ENCODE data around the gene NEAT1.
A peak's percentile ranks its signal among the peaks of the same experiment; 100 is the strongest.

NEAT1 gene

DNA sequence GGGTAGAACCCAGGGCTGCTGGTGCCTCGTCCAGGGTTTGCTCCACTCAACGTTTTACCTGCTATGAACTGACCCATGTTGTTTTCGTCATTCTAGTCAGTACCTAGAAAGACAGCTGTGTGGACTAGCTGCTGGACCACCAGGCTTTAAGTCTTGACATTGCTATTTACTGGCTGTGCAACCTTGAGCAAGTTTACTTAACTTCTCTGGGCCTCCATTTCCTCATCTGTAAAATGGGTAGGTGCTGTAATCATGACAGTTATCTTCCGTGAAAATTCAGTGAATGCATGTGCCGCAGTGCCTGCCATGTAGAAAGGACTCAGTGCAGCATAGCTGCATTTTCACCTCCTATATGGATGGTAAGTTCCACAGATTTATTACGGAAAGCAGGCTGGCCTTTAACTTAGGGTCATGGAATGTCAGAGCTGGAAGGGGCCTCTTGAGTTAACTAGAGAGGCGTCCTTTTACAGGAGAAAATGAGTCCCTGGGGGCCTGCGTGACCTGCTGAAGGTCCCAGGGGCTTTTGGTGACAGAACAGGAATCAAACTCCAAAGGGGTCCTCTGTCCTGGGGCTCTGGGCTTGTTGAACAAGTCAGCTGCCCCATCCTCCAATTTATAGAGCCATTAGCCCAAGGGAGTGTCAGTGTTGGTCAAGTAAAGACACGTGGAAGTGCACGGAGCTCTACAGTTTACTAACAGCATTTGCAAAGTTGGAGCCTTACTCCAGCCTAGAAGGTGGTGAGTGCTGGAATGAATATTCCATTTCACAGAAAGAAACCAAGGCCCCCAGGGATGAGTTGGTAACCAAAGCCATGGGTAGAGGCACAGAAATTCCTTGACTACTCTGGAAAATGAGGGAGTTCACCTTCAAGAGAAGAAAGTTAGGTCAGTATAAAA is 64.2 kb downstream of the NEAT1 start:
- POLR2A ChIA-PET: interaction anchor here (0.6 to 29.4 kb wide), 7 partner anchors 12 to 372 kb away, joined by 3 to 1783 read pairs (median 6); partner anchors contain the start of genes MALAT1 and NEAT1
- no peak for TF ChIP-seq ELF4 (IDR thresholded peaks at IDR 0.05)
- 0 out of 2 replicates have a peak, but pooled peaks have one; percentile 11 for TF ChIP-seq L3MBTL2 (conservative IDR thresholded peaks at IDR 0.05)

DNA sequence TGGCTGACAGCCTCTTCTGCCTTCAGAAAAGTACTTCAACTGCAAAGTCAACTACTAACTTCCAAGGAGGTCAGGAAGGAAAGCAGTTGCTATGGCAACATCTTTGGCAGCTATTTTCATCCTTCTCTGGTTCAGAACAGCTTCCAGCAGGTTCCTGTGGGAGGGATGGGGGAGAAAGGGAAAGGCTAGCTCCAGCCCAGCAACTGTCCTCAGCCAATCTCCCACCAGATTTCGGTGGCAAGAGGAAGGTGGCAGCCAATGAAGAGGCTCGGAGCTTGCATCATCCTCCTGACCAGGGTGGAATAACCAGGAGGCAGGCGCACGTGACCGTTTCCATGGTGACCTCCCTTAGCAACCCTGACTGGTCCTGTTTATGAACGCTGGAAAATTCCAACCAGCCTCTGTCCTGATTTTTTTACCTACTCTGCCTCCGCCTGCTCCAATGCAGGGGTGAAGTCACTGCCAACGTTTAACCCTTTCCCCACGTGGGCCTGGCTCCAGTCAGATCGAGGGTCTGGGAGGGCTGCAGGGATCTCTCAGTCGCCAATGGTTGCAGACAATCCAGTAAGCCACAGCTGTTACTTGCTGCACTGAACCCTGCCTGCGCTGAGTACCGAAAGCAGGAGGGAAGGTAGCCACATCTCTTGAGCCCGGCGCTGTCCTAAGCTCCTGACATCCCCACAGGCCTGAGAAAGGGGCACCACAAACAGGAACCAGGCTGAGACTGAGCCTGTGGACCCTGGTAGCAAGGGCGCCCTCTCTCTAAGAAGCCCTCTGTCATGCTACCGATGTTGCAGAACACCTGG is 65.1 kb downstream of the NEAT1 start:
- POLR2A ChIA-PET: interaction anchor here (0.8 to 29.4 kb wide), 8 partner anchors 13 to 371 kb away, joined by 3 to 1783 read pairs (median 5); partner anchors contain the start of genes MALAT1, NEAT1 and SCYL1
- TF ChIP-seq, protein P1, sequence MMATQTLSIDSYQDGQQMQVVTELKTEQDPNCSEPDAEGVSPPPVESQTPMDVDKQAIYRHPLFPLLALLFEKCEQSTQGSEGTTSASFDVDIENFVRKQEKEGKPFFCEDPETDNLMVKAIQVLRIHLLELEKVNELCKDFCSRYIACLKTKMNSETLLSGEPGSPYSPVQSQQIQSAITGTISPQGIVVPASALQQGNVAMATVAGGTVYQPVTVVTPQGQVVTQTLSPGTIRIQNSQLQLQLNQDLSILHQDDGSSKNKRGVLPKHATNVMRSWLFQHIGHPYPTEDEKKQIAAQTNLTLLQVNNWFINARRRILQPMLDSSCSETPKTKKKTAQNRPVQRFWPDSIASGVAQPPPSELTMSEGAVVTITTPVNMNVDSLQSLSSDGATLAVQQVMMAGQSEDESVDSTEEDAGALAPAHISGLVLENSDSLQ (IDR thresholded peaks at IDR 0.05): peak; percentile 35; the same call in 1 of the 2 replicates
- TF ChIP-seq NFRKB (IDR thresholded peaks at IDR 0.05): no peak
- TF ChIP-seq ZNF384 (IDR thresholded peaks at IDR 0.05): peak; percentile 80
- CTCF ChIA-PET: interaction anchor here (1.0 to 3.2 kb wide), 5 partner anchors 8 to 172 kb away, joined by 3 to 13 read pairs (median 4); no protein-coding TSS in a partner anchor
- DNase-seq (ENCODE audit: extremely low spot score): peak; percentile 94

More for the DNA sequence above, 64.2 kb downstream of the NEAT1 start:
- DNase-seq (ENCODE audit: extremely low spot score): no peak
- CTCF ChIA-PET: interaction anchor here (1.3 to 3.2 kb wide), 3 partner anchors 7 to 15 kb away, joined by 3 to 13 read pairs (median 5); no protein-coding TSS in a partner anchor

DNA sequence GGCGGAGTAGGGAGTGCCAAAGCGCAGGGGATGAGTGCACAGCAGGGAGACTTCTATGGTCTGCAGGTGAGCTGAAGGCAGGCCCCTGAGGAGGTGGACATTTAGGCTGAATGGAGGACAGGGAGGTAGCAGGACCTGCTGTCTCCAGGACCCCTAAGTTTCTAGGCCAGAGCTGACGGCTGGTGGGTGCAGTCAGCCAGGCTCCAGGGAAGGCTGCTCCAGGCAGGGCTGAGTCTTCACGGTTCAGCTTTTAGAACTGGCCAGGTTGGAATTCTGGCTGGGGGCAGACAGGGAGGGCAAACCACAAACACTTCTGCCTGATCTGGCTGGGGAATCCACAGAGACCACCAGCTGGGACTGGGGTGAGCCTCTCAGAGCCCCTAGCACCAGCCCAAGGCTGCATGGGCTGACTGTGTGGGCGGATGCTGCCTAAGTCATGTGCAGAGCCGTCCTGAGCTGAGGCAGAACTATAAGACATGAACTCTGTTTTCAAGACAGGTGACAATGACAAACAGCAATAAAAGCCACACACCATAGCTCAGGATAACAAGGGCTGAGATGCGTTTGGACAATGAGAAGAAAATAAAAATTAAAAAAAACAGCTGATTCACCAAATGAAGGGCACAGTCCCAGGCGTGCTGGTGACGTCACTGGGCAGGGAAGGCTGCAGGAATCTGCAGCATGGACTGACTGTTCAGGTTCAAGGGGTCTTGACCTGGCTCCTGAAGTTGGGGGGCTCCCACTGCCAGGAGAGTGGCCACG is 65.9 kb downstream of the NEAT1 start:
- no peak for TF ChIP-seq SP1 (IDR thresholded peaks at IDR 0.05)
- no peak for TF ChIP-seq FOXM1 (IDR thresholded peaks at IDR 0.05; ENCODE audit: borderline replicate concordance)
- no peak for TF ChIP-seq ELF4 (IDR thresholded peaks at IDR 0.05)
- no peak for TF ChIP-seq LEF1 (IDR thresholded peaks at IDR 0.05; ENCODE audit: borderline replicate concordance)
- no peak for TF ChIP-seq HDGF (IDR thresholded peaks at IDR 0.05; ENCODE audit: borderline replicate concordance)
- TF ChIP-seq TARDBP (IDR thresholded peaks at IDR 0.05): no peak
- TF ChIP-seq ARNT (IDR thresholded peaks at IDR 0.05): no peak
- TF ChIP-seq, protein P1 (IDR thresholded peaks at IDR 0.05): no peak
- no peak for TF ChIP-seq CTBP1 (IDR thresholded peaks at IDR 0.05; ENCODE audit: borderline replicate concordance)
- no peak for TF ChIP-seq L3MBTL2 (conservative IDR thresholded peaks at IDR 0.05)
- TF ChIP-seq SUZ12 (IDR thresholded peaks at IDR 0.05): no peak
- TF ChIP-seq FOXK2 (IDR thresholded peaks at IDR 0.05): no peak
- no peak for TF ChIP-seq BHLHE40 (IDR thresholded peaks at IDR 0.05; ENCODE audit: borderline replicate concordance)
- no peak for TF ChIP-seq FOXA1 (IDR thresholded peaks at IDR 0.05)
- no peak for TF ChIP-seq NFRKB (IDR thresholded peaks at IDR 0.05)
- TF ChIP-seq ZNF384 (IDR thresholded peaks at IDR 0.05): no peak
- no peak for DNase-seq (ENCODE audit: extremely low spot score)
- ChIA-PET POLR2A (interaction anchor here (0.8 to 29.4 kb wide), 6 partner anchors 14 to 370 kb away, joined by 3 to 1783 read pairs (median 299); partner anchors contain the start of genes MALAT1, NEAT1 and SCYL1), CTCF (interaction anchor here (1.0 to 3.2 kb wide), 7 partner anchors 9 to 173 kb away, joined by 3 to 13 read pairs (median 4); partner anchors contain the start of gene MALAT1)

DNA sequence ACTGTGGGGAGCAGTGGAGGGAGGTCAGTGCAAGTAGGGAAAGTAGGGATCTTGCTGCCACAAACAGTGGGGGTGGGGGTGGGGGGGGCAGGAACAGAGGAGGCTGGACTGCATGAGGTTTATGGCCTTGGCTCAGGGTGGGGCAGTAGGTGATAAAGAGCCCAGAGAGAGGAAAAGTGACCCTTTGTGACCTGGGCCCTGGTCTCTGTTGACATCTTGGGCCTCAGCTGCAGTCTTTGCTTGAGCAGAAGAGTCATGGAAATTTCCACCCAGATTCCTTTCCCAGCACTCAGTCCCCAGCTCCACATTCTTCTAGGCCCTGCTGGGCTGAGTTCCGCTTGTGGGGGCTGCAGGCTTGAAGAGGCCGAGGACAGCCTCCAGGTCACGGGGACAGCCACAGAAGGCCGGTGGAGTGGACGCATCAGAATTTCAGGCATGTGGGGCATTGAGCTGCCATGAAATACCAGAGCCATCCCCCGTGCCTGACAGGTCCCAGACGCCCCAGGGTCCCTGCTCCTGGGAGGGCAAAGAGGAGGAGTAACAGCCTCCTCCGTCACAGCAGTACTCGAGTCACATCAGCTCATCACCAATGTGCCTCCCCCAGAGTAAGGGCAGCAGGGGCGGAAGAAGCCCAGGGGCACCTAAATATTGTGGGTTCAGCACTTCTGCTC is 66.6 kb downstream of the NEAT1 start:
- TF ChIP-seq SUZ12 (IDR thresholded peaks at IDR 0.05): no peak
- no peak for TF ChIP-seq TARDBP (IDR thresholded peaks at IDR 0.05)
- TF ChIP-seq ELF4 (IDR thresholded peaks at IDR 0.05): no peak
- TF ChIP-seq NFRKB (IDR thresholded peaks at IDR 0.05): no peak
- TF ChIP-seq ZNF384 (IDR thresholded peaks at IDR 0.05): no peak
- TF ChIP-seq HDGF (IDR thresholded peaks at IDR 0.05; ENCODE audit: borderline replicate concordance): no peak
- no peak for TF ChIP-seq CTBP1 (IDR thresholded peaks at IDR 0.05; ENCODE audit: borderline replicate concordance)
- TF ChIP-seq LEF1 (IDR thresholded peaks at IDR 0.05; ENCODE audit: borderline replicate concordance): no peak
- no peak for TF ChIP-seq SP1 (IDR thresholded peaks at IDR 0.05)
- no peak for TF ChIP-seq FOXA1 (IDR thresholded peaks at IDR 0.05)
- no peak for DNase-seq (ENCODE audit: extremely low spot score)
- POLR2A ChIA-PET: interaction anchor here (12.7 to 29.4 kb wide), 3 partner anchors 14 to 67 kb away, joined by 594 to 1783 read pairs (median 1436); partner anchors contain the start of genes MALAT1 and NEAT1
- CTCF ChIA-PET: interaction anchor here (1.0 to 3.2 kb wide), 6 partner anchors 8 to 20 kb away, joined by 3 to 13 read pairs (median 4); partner anchors contain the start of gene MALAT1

DNA sequence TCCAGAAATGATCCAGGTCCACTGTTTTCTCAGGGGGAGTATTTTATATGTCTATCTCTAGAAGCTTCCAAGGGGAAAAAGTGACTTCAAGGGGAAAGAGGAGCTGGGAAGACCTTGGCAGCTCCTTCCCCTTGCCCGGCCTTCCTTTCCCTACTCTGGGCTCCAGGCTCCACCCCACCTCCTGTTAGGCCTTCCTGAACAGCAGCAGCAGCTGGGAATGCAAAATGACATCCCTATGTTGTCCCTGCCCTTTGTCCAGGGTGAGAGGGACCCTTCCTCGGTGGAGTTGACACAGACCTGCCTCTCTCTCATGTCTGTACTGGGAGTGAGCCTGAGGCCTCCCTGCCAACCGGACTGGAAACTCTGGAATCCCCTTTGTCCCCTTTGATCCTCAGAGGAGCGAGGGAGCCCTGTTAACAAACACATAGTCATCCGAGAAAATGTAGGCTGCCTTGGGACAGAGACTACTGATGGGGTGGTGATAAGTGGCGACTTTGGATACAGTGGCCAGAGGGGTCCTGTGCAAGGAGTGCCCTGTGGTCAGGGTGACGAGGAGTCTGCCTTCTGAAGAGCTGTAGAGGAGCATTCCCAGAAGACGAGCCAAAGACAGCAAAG is 67.2 kb downstream of the NEAT1 start:
- POLR2A ChIA-PET: interaction anchor here (12.7 to 29.4 kb wide), 3 partner anchors 13 to 67 kb away, joined by 594 to 1783 read pairs (median 1436); partner anchors contain the start of genes MALAT1 and NEAT1
- DNase-seq (ENCODE audit: extremely low spot score): no peak
- TF ChIP-seq LEF1 (IDR thresholded peaks at IDR 0.05; ENCODE audit: borderline replicate concordance) (no peak), ARNT (IDR thresholded peaks at IDR 0.05) (no peak), NFRKB (IDR thresholded peaks at IDR 0.05) (no peak), SP1 (IDR thresholded peaks at IDR 0.05) (no peak), FOXM1 (IDR thresholded peaks at IDR 0.05; ENCODE audit: borderline replicate concordance) (no peak), ZNF384 (IDR thresholded peaks at IDR 0.05) (no peak), CTBP1 (IDR thresholded peaks at IDR 0.05; ENCODE audit: borderline replicate concordance) (no peak), BHLHE40 (IDR thresholded peaks at IDR 0.05; ENCODE audit: borderline replicate concordance) (no peak), ELF4 (IDR thresholded peaks at IDR 0.05) (no peak), TARDBP (IDR thresholded peaks at IDR 0.05) (no peak), FOXK2 (IDR thresholded peaks at IDR 0.05) (no peak), SUZ12 (IDR thresholded peaks at IDR 0.05) (no peak), FOXA1 (IDR thresholded peaks at IDR 0.05) (no peak)
- TF ChIP-seq, protein P1 (IDR thresholded peaks at IDR 0.05): no peak
- CTCF ChIA-PET: interaction anchor here (1.1 to 3.2 kb wide), 4 partner anchors 9 to 20 kb away, joined by 3 to 13 read pairs (median 4); partner anchors contain the start of gene MALAT1

Measured in HEK293T (cell line).